ENCODE data around the gene KRTAP5-3. TPM values are rescaled to one million over a fixed set of nuclear protein-coding genes. Genes with fewer than 3 reads are reported as not detected.

KRTAP5-3 gene, protein sequence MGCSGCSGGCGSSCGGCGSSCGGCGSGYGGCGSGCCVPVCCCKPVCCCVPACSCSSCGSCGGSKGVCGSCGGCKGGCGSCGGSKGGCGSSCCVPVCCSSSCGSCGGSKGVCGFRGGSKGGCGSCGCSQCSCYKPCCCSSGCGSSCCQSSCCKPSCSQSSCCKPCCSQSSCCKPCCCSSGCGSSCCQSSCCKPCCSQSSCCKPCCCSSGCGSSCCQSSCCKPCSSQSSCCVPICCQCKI
- total RNA-seq: not detected in 3 replicates

DNA sequence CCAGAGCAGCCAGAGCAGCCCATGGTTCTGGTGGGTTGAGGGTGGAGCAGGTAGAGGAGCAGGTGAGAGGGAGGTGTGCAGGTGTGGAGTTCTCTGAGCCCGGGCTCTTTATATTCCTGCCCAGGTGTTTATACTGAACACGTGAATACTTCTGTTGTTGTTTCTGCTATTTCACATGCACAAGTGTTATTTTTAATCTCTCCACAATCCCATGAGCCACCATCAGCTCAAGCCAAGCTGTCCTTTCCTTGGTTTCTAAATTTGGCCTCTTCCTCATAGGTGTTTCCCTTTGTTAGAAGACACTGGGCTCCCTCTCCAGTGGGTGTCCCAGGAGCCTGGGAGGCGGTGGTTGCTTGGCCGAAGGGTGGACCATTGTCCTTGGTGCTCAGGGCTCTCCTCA, at the start of gene KRTAP5-3:
TSS of gene KRTAP5-3 (minus strand) at position 101 of the 400 bp plus-strand sequence. CDS start at position 23, 78 bp downstream.
- no peaks in the 10 kb centered on the region for H3K36me3 Mint-ChIP-seq
- peaks cover 8% of the 10 kb centered on the region for H3K4me1 Mint-ChIP-seq
- no peak within 1 kb of the TSS for H3K27ac Mint-ChIP-seq

DNA sequence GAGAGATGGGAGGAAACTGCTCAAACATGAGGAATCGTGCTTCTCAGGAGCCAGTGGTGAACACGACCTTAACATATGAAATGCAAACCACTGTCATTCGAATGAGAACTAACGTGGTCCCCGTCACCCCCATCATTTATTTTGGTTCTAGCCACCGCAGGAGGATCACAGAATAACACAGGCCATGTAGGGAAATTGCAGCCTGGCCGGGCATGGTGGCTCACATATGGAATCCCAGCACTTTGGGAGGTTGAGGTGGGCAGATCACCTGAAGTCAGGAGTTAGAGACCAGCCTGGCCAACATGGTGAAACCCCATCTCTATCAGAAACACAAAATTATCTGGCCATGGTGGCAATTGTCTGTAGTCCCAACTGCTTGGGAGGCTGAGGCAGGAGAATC, 48.4 kb upstream of the KRTAP5-3 start:
- no peak overlapping the region for H3K4me3 Mint-ChIP-seq
- H3K9me3 Mint-ChIP-seq: no peaks in the 10 kb centered on the region
- peaks cover 15% of the 10 kb centered on the region for H3K4me1 Mint-ChIP-seq
- peaks cover 20% of the 10 kb centered on the region for H3K27me3 Mint-ChIP-seq (ENCODE audit: low read depth)
- H3K36me3 Mint-ChIP-seq: no peaks in the 10 kb centered on the region
- TF ChIP-seq, protein P1, sequence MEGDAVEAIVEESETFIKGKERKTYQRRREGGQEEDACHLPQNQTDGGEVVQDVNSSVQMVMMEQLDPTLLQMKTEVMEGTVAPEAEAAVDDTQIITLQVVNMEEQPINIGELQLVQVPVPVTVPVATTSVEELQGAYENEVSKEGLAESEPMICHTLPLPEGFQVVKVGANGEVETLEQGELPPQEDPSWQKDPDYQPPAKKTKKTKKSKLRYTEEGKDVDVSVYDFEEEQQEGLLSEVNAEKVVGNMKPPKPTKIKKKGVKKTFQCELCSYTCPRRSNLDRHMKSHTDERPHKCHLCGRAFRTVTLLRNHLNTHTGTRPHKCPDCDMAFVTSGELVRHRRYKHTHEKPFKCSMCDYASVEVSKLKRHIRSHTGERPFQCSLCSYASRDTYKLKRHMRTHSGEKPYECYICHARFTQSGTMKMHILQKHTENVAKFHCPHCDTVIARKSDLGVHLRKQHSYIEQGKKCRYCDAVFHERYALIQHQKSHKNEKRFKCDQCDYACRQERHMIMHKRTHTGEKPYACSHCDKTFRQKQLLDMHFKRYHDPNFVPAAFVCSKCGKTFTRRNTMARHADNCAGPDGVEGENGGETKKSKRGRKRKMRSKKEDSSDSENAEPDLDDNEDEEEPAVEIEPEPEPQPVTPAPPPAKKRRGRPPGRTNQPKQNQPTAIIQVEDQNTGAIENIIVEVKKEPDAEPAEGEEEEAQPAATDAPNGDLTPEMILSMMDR (IDR thresholded peaks at IDR 0.05; ENCODE audit: unreplicated experiment): no peak
- no peak for DNase-seq (ENCODE audit: low spot score in 2 of 2, unreplicated experiment in 2 of 2)
- H3K27ac Mint-ChIP-seq: no peak overlapping the region

More for the DNA sequence above, at the start of gene KRTAP5-3:
- Mint-ChIP-seq H3K4me3 (no peak within 1 kb of the TSS), H3K9me3 (peaks cover 4% of the 10 kb centered on the region), H3K27me3 (ENCODE audit: low read depth) (peaks cover 33% of the 10 kb centered on the region)
- no peak for DNase-seq (ENCODE audit: low spot score in 2 of 2, unreplicated experiment in 2 of 2)
- TF ChIP-seq, protein P1 (IDR thresholded peaks at IDR 0.05; ENCODE audit: unreplicated experiment): no peak

DNA sequence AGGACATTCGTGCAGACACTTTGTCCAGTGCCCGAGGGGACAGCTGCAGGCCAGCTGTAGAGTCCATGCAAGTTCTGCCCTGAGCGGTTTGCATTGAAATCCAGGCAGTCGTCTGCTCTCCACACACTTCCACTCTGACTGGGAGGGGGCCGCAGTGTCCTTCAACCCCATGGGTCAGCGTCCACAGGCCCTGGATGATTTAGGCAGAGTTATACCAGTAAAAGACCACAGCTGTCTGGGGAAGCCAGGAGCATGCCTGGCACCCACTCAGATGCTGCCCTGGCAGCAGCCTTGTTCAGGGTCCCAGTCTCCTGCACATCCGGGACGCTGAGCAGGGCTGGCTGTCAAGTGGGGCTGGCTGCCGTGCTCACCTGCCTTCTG, 47.8 kb upstream of the KRTAP5-3 start:
- peaks cover 17% of the 10 kb centered on the region for H3K4me1 Mint-ChIP-seq
- no peak for DNase-seq (ENCODE audit: low spot score in 2 of 2, unreplicated experiment in 2 of 2)
- H3K9me3 Mint-ChIP-seq: no peaks in the 10 kb centered on the region

DNA sequence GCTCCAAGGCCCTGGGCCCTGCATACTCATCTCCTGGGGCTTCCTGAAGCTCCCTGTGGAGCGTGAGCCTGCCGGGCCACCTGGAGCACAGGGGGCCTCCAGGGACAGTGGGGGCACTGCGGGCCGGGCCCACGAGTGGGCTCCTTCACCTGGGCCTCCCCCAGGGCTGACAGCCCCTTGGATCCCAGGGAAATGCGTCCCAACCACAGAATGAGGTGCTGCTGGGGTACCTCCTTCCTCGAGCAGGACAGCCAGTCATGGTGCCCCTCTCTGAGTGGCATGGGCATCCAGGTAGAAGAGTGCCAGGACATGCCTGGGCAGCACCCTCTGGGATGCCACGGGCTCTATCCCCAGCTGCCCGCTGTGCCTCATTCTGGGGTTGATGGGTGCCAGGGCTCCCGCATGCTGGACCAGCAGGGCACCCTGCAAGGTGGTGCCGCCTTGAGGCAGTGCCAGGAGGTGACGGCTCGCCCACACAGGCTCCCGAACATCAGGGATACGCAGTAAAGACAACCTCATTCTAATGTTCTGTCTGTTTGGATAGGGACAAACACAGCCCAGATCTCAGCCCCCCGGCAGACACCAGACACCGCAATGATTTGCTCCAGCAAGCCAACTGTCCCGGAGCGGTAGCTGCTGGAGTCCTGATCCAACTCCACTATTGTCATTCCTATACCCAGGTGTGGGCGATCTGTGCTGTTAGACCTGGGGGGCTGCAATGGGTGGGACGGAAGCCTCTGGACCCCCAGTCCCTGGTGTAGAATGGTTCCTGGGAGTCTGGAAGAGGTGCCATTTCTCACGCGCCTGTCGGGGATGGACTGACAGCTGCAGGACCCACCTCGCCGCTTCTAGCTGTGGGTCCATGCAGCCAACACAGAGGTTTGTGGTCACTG, 47.2 kb upstream of the KRTAP5-3 start:
- TF ChIP-seq, protein P1 (IDR thresholded peaks at IDR 0.05; ENCODE audit: unreplicated experiment): no peak
- H3K9me3 Mint-ChIP-seq: no peaks in the 10 kb centered on the region
- no peak for DNase-seq (ENCODE audit: low spot score in 2 of 2, unreplicated experiment in 2 of 2)
- no peaks in the 10 kb centered on the region for H3K36me3 Mint-ChIP-seq
- H3K4me1 Mint-ChIP-seq: peaks cover 17% of the 10 kb centered on the region
- H3K4me3 Mint-ChIP-seq: no peak overlapping the region
- H3K27ac Mint-ChIP-seq: peak overlapping the region; percentile 80
- peaks cover 20% of the 10 kb centered on the region for H3K27me3 Mint-ChIP-seq (ENCODE audit: low read depth)

More for the DNA sequence above, 47.8 kb upstream of the KRTAP5-3 start:
- TF ChIP-seq, protein P1 (IDR thresholded peaks at IDR 0.05; ENCODE audit: unreplicated experiment): no peak
- Mint-ChIP-seq H3K4me3 (no peak overlapping the region), H3K27ac (no peak overlapping the region), H3K27me3 (ENCODE audit: low read depth) (peaks cover 21% of the 10 kb centered on the region), H3K36me3 (no peaks in the 10 kb centered on the region)

DNA sequence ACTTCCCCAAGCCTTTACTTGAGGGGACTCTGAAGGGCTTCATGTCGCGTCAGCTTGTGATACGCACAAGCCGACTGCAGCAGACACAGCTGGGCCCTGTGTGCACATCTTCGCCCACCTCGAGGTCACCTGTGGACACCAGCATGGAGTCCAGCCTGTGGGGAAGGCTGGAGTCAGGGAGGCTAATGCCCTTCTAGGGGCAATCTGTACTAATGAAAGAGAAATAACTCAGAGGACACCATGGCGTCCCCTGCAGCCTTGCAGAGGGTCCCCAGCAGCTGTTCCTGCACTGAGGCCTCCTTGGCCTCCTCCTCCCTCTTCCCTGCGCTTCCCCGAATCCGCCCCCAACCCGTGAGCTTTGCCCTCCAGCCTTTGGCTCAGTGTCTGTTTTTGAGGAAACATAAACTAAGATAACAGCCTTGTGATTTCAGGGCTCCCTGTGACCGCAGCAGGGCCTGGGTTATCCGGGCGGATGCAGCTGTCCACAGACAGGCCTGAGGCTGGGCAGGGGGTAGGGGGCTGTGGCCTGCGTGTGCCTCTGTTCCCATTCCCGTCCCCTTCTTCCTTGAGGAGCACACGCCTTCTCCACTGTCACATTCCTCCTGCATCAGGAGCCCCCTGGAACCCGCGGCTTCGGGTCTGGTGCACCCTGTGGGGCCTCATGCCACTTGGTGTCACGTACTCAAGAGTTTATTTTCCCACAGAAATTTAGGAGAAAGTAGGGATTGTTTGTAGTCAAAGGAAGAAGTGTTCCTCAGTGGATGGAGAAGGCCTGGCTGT, 46.3 kb upstream of the KRTAP5-3 start:
- H3K4me3 Mint-ChIP-seq: no peak overlapping the region
- DNase-seq (ENCODE audit: low spot score in 2 of 2, unreplicated experiment in 2 of 2): no peak
- no peaks in the 10 kb centered on the region for H3K36me3 Mint-ChIP-seq
- H3K9me3 Mint-ChIP-seq: no peaks in the 10 kb centered on the region
- TF ChIP-seq, protein P1 (IDR thresholded peaks at IDR 0.05; ENCODE audit: unreplicated experiment): no peak
- H3K27me3 Mint-ChIP-seq (ENCODE audit: low read depth): peaks cover 12% of the 10 kb centered on the region
- peak overlapping the region; percentile 80 for H3K27ac Mint-ChIP-seq
- H3K4me1 Mint-ChIP-seq: peaks cover 17% of the 10 kb centered on the region
